ENCODE measurements around the gene SYNGAP1.
"Not testable (repeated sequence)": the region's sequence is repeated elsewhere in the genome, so short reads cannot be mapped to it uniquely, and the experiment has no call there.

SYNGAP1 gene

DNA sequence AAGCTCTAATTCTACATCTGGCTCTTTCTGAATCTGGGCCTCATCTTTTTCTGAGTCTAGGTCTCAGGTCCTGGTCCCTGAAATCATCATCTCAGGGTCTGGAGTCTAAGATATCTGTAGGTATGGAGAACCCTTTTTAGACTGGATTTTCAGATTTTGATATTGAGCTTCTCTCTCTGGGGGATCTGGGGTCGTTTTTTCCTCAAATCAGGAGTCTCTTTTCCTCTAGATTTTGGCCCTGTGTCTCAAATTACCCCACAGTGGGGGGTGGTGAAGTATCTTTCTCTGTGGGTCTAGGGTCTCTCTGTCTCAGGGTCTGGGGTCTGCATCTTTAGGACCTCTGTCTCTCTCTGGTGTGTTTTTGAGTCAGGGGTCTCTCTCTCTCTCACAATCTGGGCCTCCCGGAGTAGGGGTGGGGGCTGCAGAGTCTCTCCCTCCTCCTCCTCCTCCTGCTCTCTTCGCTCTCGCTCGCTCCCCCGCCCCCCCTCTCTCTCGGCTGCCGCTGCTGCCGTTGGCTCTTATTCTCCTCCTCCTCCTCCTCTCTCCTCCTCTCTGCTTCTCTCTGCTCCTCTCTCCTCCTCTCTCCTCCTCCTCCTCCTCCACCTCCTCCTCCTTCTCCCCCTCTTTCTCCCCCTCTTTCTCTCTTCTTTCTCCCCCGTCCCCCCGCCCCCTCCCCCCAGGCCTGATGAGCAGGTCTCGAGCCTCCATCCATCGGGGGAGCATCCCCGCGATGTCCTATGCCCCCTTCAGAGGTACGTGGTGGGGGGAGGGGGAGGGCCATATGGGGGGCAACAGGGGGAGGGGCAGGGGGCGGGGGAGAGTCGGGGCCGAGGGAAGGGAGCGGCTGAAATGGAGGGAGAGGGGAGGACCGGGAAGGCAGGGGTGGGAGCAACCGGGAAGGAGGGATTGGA, at the start of gene SYNGAP1:
Gene SYNGAP1 (plus strand): TSS at position 486 of the 911 bp plus-strand sequence. CDS start 200 bp downstream, at position 686.
- DNase-seq: peak; percentile 60

- DNase-seq: not testable (repeated sequence)
Observed at GRCh38 chr6:33371901-33372300, 48.0 kb upstream of the SYNGAP1 start.

GRCh38 chr6:33372526-33373123, 47.2 kb upstream of the SYNGAP1 start:
- DNase-seq: no peak

DNA sequence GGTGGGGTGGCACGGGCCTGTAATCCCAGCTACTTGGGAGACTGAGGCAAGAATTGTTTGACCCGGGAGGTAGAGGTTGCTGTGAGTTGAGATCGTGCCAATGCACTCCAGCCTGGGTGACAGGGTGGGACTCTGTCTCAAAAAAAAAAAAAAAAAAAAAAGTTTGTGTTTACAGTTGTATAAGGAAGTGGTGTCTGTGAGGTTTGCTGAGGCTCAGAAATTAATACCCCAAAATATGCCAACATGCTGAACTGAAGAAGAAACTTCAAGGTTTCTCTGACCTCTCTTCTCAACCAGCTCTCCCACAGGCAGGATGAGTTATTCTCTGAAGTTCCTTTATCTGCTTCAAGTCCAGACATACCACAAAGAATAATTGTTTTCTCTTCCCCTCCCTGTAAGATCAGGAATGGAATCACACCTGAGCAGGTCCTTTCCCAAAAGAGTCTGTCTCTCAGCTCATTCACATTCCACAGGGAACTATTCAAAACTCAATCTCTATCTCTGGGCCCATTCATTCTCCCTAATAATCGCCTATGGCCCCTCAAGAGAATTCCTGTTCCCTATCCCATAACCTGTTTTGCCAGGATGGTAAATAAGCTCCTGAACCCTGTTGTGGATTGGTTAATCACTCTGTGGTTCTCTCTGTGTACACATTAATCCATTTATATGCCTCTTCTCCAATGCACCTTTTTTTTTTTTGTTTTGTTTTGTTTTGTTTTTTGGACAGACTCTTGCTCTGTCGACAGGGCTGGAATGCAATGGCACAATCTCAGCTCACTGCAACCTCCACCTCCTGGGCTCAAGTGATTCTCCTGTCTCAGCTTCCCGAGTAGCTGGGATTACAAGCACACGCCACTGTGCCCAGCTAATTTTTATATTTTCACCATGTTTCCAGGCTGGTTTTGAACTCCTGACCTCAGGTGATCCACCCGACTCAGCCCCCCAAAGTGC, 45.6 kb upstream of the SYNGAP1 start:
- DNase-seq: no peak

DNA sequence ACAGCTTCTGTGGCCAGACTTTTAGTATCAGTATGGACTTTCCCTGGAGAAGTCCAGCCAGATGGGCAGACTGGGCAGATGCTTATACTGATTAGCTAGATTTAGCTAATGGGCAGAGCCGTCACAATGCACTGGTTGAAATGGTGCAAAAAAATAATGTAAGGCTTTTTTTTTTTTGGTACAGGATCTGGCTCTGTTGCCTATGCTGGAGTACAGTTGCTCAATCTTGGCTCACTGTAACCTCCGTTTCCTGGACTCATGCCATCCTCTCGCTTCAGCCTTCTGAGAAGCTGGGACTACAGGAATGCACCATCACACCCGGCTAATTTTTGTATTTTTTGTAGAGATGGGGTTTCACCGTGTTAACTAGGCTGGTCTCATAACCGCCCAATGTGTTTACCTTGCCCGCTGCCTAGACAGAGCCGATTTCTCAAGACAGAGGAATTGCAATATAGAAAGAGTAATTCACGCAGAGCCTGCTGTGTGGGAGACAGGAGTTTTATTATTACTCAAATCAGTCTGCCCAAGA, 44.7 kb upstream of the SYNGAP1 start:
- peak; percentile 69 for DNase-seq

GRCh38 chr6:33377171-33377570, 42.7 kb upstream of the SYNGAP1 start:
- DNase-seq: no peak

- DNase-seq: not testable (repeated sequence)
Observed at GRCh38 chr6:33379184-33379583, 40.7 kb upstream of the SYNGAP1 start.

DNA sequence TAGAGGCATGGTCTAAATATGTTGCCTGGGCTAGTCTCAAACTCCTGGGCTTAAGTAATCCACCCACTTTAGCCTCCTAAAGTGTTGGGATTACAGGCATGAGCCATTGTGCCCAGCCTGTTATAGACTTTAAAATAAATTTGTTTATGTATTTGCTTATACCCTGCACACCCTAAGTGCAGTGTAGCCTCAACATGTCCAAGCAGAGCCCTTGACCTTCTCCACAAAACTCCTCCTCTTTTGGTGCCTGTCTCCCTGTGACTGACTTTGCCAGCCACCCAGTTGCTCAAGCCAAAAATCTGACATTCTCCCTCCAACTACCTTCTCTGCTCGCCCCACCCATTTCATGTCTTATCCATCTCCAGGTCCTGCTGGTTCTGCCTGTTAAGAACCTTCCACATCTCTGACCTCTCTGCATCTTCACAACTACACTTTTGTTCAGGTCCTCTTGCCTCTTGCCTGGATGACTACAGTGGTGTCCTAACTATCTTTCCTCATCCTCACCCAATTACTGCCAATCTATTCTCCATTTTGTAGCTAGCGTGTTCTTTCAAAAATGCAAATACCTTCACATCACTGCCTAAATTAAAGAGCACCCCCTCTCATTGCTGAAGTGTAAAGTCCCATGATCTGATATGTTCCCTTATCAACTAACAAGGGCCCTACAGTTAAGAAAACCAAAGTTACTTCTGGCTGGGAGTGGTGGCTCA, 39.4 kb upstream of the SYNGAP1 start:
- DNase-seq: peak; percentile 79

DNA sequence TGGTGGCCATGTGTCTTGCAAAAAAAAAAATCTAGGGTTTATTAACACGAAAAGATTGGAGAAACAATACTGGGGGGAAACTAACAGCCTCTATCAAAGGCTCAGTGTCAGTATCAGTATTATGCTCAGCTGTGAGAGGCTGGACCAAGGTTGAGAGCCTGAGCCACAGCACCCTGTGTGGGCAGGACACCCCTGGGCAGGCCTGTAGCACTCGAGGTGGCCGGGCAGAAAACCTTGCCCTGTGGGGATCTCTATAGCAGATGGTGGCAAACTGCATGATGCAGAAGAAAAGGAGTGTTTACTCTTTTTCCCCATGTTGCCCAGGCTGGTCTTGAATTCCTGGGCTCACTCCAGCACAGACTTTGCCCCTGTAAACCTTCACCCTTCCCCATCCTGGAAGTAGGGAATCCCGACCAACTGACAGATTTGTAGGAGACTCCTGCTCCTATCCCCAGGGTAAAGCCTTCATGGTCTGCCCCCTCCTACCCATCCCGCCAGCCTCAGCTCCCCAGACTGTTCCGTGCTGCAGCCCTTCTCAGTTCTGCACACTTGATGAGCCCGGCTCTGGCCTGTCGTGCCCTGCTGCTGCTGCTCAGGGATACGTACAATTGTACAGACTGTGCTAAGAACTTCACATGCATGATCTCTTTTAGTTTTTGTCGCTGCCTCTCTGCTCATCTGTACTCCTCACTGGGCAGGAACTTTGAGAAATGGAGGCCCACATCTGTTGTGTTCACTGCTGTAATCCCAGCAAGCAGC, 36.3 kb upstream of the SYNGAP1 start:
- no peak for DNase-seq

DNA sequence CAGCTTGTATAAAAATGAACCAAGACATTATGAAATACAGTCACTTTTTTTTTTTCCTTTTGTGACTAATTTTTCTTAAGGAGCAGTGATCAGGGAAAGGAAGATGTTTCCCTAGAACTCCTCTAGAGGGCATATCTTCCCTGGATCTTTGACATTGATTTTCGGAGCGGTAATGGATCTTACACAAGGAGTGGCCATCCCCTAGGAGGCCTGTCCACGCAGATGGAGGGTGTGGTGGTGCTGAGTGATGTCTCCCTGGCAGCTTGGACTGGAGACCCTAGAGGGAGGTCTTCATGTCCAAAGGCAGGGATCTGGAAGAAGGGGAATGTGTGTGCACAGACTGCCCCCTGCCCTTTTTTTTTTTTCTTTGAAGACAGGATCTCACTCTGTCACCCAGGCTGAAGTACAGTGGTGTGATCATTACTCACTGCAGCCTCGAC, 35.3 kb upstream of the SYNGAP1 start:
- no peak for DNase-seq

DNA sequence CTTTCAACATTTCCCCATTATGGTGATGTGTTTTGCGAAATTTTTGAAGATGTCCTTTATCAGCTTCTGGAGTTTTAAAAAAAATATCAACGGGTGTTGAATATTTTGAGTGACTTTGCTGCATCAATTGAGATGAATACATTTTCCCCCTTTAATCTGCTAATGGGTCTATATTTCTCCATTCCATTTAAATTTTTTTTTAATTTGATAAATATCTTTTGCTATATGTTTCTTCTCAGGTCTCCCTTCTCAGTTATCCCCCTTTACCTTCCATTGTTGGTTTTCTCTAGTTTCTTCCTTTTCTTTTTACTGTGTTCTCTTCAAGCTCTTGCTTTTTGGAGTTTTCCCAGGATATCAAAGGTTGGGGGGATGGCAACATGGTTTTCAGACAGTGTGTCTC, 29.7 kb upstream of the SYNGAP1 start:
- no peak for DNase-seq

DNA sequence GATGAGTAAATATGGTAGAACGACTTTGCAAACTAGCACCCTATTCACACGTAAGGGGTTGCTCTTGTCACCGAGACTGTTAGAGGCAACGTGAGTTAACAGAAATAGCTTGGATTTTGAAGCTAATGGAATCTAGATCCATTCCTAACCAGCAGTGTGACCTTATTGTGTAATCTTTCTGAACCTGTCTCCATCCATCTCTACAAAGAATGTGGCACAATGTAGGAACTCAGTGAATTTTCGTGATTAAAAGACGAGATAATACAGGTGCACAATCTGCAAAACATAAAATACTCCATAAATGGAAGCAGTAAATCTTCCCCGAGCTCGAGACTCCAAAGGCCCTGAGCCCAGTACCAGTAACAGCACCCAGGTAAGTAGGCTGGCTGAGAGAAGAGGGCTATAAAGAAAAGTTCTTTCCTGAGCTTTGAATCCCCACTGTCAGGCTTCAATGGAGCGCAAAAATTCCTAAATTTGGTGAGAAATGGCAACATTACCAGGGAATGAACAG, 29.0 kb upstream of the SYNGAP1 start:
- DNase-seq: no peak

GRCh38 chr6:33391278-33391921, 28.5 kb upstream of the SYNGAP1 start, which contains the start of gene KIFC1:
KIFC1 (plus strand) TSS chr6:33391823; CDS start chr6:33391986, 163 bp downstream.
- peak; percentile 100 for DNase-seq

GRCh38 chr6:33391922-33392594, 27.8 kb upstream of the SYNGAP1 start:
- peak; percentile 49 for DNase-seq

DNA sequence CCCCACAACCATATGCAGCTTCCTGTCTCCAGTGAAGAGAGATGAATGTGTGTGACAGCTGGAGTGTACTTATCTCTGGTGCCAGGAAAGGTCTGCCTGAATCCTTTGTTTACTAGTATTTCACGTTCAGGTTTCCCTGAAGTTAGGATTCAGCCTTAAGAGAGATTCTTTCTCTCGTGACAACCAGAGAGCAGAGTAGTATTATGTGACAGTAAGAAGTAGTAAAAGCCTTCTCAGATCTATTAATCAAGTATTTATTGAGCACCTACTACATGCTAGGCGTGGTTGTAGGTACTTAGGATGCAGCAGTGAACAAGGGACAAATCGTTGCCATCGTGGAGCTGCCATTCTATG, 27.3 kb upstream of the SYNGAP1 start:
- DNase-seq: no peak

- no peak for DNase-seq
Observed at GRCh38 chr6:33392979-33393378, 26.9 kb upstream of the SYNGAP1 start.

- no peak for DNase-seq
Observed at GRCh38 chr6:33397541-33397940, 22.3 kb upstream of the SYNGAP1 start.

DNA sequence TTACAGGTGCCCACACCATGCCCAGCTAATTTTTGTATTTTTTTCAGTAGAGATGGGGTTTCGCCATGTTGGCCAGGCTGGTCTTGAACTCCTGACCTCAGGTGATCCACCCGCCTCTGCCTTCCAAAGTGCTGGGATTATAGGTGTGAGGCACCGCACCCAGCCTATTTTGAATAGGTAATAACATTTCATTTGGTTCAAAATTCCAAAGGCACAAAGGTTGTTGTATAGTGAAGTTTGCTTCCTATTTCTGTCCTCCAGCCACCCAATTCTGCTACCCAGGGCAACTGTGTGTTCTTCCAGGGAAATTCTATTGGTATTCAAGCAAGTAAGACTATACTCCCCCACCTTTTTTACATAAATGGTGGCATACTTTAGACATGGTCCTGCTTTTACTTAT, 21.3 kb upstream of the SYNGAP1 start:
- DNase-seq: not testable (repeated sequence)

DNA sequence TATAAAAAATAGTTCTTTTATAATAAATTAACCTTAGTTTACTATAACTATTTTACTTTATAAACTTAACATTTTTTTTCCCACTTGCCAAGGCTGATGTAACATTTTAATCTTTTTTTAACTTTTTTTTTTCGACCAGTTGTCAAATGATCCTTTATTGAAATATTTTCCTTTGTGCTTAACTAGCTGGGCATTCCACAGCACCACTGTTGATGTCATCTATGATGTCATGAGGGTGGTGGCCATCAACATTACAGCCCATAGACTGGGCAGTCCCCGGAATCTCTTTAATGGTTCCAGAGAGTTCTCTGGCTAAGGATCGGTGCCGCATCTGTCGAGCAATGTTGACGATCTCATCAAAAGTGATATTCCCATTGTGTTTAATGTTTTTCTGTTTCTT, 20.0 kb upstream of the SYNGAP1 start:
- not testable (repeated sequence) for DNase-seq

GRCh38 chr6:33404884-33405283, 15.0 kb upstream of the SYNGAP1 start:
- no peak for DNase-seq
